Measurements from ENCODE around the gene GPR55.

DNA sequence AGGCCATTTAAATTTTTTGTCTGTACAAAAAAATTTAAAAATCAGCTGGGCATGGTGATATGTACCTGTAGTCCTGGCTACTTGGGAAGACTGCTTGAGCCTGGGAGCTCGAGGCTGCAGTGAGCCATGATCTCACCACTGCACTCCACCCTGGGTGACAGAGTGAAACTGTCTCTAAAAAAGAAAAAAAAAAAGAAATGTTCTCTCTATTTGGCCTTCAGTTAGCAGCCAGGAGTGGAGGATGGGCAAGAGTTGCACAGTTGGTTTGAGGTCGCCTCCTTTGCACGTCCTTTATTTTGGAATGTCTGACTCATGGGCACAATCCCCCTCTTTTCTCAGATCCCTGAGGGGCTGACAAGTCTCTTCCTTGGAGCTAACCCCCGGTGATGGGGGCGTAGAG, 34.0 kb downstream of the GPR55 start:
- no peak for TF ChIP-seq CTCF (conservative IDR thresholded peaks at IDR 0.05)
- no peak for TF ChIP-seq EZH2 (IDR thresholded peaks at IDR 0.05; ENCODE audit: low read depth)

Data from PC-9 (cell line).